GM12878 (cell line): ENCODE measurements around the gene TPPP3. TPM values are rescaled to one million over a fixed set of nuclear protein-coding genes. Genes with fewer than 3 reads are reported as not detected.

Source experiments
- ATAC-seq: fragments of 200-7000 bp; cut with Tn5 transposase; 3 replicates; pipeline ENCODE4 v1.9.1; 2020; ENCODE audit warnings: mild to moderate bottlenecking, moderate library complexity
- BruUV-seq: library from RNA; stranded (reverse); fragments of 400-500 nt; replicated peaks from 2 replicates; lab custom pipeline; 2021; lab: Mats Ljungman, UMichigan
- CTCF ChIA-PET: fragments of 300-600 bp; sonication (Branson Sonifier 250); formaldehyde crosslinking; extraction: SDS; loops from one replicate; lab custom pipeline; 2021; ENCODE audit warnings: inconsistent platforms; lab: Yijun Ruan, JAX
- POLR2A ChIA-PET: fragments of 350-600 bp; formaldehyde crosslinking; extraction: SDS; loops from one replicate; lab custom pipeline; 2021; ENCODE audit warnings: inconsistent platforms; lab: Charles Lee
- RAD21 ChIA-PET: fragments of 300-600 bp; sonication (Branson Sonifier 250); formaldehyde crosslinking; loops from one replicate; lab custom pipeline; 2023; ENCODE audit warnings: antibody characterized with exemption; ENCODE audit not compliant: unreplicated experiment; lab: Charles Lee
- SMC1A ChIA-PET: fragments of 300-600 bp; sonication (Branson Sonifier 250); formaldehyde crosslinking; loops from one replicate; lab custom pipeline; 2023; ENCODE audit not compliant: unreplicated experiment, uncharacterized antibody; lab: Charles Lee
- DNase-seq: peaks from one replicate; pipeline ENCODE4 v3.0.0-alpha.2; 2011; ENCODE audit warnings: low read depth, low spot score
- FAIRE-seq: peaks from 3 replicates; lab custom pipeline; 2011; peaks lifted over from hg19 to GRCh38; lab: Jason Lieb, UNC
- H2AFZ ChIP-seq: 2 replicates; pipeline ENCODE4 v1.6.0; 2011; ENCODE audit warnings: low read depth, low read length, control low read depth; ENCODE audit not compliant: control insufficient read depth
- H3K27ac ChIP-seq: 2 replicates; pipeline ENCODE4 v1.5.1; 2011; ENCODE audit warnings: control low read depth; ENCODE audit not compliant: control insufficient read depth, insufficient read depth
- H3K27me3 ChIP-seq, 2 experiments: replicated peaks in 1 of 2; 2 replicates each; pipeline versions ENCODE4 v1.6.0 to v1.6.1; 2011; ENCODE audit warnings: low read length in 1 of 2; ENCODE audit not compliant: control insufficient read depth in 2 of 2, insufficient read depth in 2 of 2
- H3K36me3 ChIP-seq, 2 experiments: 2 replicates each; pipeline ENCODE4 v1.5.1; 2011; ENCODE audit warnings: low read length in 1 of 2; ENCODE audit not compliant: control insufficient read depth in 2 of 2, insufficient read depth in 2 of 2
- H3K4me1 ChIP-seq: 2 replicates; pipeline ENCODE4 v1.6.1; 2011; ENCODE audit warnings: mild to moderate bottlenecking, low read length, moderate library complexity, mixed read lengths; ENCODE audit not compliant: control insufficient read depth, insufficient read depth
- H3K4me2 ChIP-seq: 2 replicates; pipeline ENCODE4 v1.6.0; 2011; ENCODE audit warnings: control low read depth; ENCODE audit not compliant: control insufficient read depth, insufficient read depth
- H3K4me3 ChIP-seq: fragments of 200-600 bp; sonication (generic); 2 replicates; pipeline ENCODE4 v1.5.1; 2016
- H3K79me2 ChIP-seq: 2 replicates; pipeline ENCODE4 v1.6.0; 2011; ENCODE audit warnings: low read length; ENCODE audit not compliant: control insufficient read depth, insufficient read depth
- H3K9ac ChIP-seq: 2 replicates; pipeline ENCODE4 v1.8.0; 2011; ENCODE audit warnings: low read length, control low read depth, mixed read lengths; ENCODE audit not compliant: control insufficient read depth, insufficient read depth
- H3K9me3 ChIP-seq: replicated peaks from 3 replicates; pipeline ENCODE4 v1.5.1; 2011; ENCODE audit warnings: mild to moderate bottlenecking, low read length; ENCODE audit not compliant: control insufficient read depth, insufficient read depth
- H4K20me1 ChIP-seq: 2 replicates; pipeline ENCODE4 v1.6.0; 2011; ENCODE audit not compliant: control insufficient read depth, insufficient read depth
- DPF2 ChIP-seq: fragments of 450-650 bp; IDR thresholded peaks from 2 replicates; pipeline ENCODE4 v1.6.1; 2017; ENCODE audit warnings: mild to moderate bottlenecking
- KAT2A ChIP-seq: conservative IDR thresholded peaks from 2 replicates; pipeline ENCODE4 v1.6.1; 2011; ENCODE audit warnings: low read depth, low read length; ENCODE audit not compliant: control insufficient read depth
- KDM1A ChIP-seq: fragments of 200-600 bp; sonication (generic); IDR thresholded peaks from 2 replicates; pipeline ENCODE4 v1.6.1; 2016; ENCODE audit warnings: borderline replicate concordance
- NR2F1 ChIP-seq: fragments of 450-650 bp; conservative IDR thresholded peaks from 2 replicates; pipeline ENCODE4 v1.6.1; 2017; ENCODE audit warnings: mild to moderate bottlenecking
- ZNF592 ChIP-seq: fragments of 450-650 bp; IDR thresholded peaks from 2 replicates; pipeline ENCODE4 v1.6.1; 2017; ENCODE audit warnings: mild to moderate bottlenecking, moderate library complexity
- WGBS: methylation state at CpG from one replicate; pipeline ENCODE4 v1.1.6; 2016; ENCODE audit warnings: low lambda C conversion rate; ENCODE audit not compliant: insufficient replicate concordance, insufficient coverage; ENCODE audit errors: missing lambda C conversion rate; 5-methylcytosine and 5-hydroxymethylcytosine counted together
- in situ Hi-C: fragments of 300-500 bp; cut with MboI; formaldehyde crosslinking; loops from 9 replicates; pipeline ENCODE4 v1.14.3; 2018; ENCODE audit warnings: mixed read lengths
- intact Hi-C: fragments of 100-400 bp; cut with micrococcal nuclease; formaldehyde crosslinking; loops from one replicate; pipeline ENCODE4 v1.14.2; 2022; ENCODE audit not compliant: unreplicated experiment
- polyA plus RNA-seq, 11 experiments: library from polyadenylated mRNA; depleted of rRNA in 4 of 11; unstranded in 6 of 11; stranded (reverse) in 5 of 11; fragments of >200 nt; fragmentation: Nextera tagmentation in 4 of 11; fragmentation: Illumina TruSeq in 1 of 11; extraction: Ambion mirVana in 4 of 11; extraction: Trizol in 1 of 11; gene quantifications; 1 replicate in 1 of 11; 2 replicates in 10 of 11; pipeline versions ENCODE4 v1.2.1 to v1.2.3, GENCODE V29; 2011 to 2016; ENCODE audit warnings: inconsistent platforms in 2 of 11, missing spikeins in 2 of 11, low read depth in 1 of 11
- total RNA-seq, 4 experiments: library from RNA; depleted of rRNA in 3 of 4; stranded (reverse); fragments of >200 nt in 3 of 4; fragmentation: Illumina TruSeq in 1 of 4; extraction: Trizol in 1 of 4; gene quantifications; 2 replicates each; pipeline versions ENCODE4 v1.2.1 to v1.2.3, GENCODE V29; 2013 to 2021

Gene TPPP3
- total and polyA plus RNA-seq, 10 of the 15 experiments (the other 5 are each of a cell fraction or from before 2014, with no cell fraction given) = 0.14 TPM; not detected in 9

- TF ChIP-seq ZNF592 = no peak
- TF ChIP-seq, all 136 proteins: peak for 0
Observed at GRCh38 chr16:67397036-67397801, 3.9 kb upstream of the TPPP3 start (continued).

- Histone ChIP-seq H3K27me3 (peaks cover 6 to 17% of the 10 kb centered on the region in 2 experiments), H3K4me3 (no peak overlapping the region), H3K4me1 (no peaks in the 10 kb centered on the region), H3K27ac (no peak overlapping the region), H3K79me2 (no peaks in the 10 kb centered on the region), H3K9me3 (no peaks in the 10 kb centered on the region), H3K9ac (no peak overlapping the region), H3K36me3 (no peaks in the 10 kb centered on the region), H4K20me1 (no peaks in the 10 kb centered on the region), H2AFZ (no peak overlapping the region), H3K4me2 (no peak overlapping the region)
- no peak for DNase-seq
- ChIA-PET SMC1A (no interaction called here), CTCF (no interaction called here), RAD21 (interaction anchor here (1.2 kb wide), 1 partner anchor 136 kb away, joined by 4 read pairs; no protein-coding TSS in a partner anchor), POLR2A (no interaction called here)
- WGBS = 52% methylated on average over 23 of the region's 31 CpGs
- TF ChIP-seq KDM1A (no peak), DPF2 (no peak), NR2F1 (0 out of 2 replicates have a peak, but pooled peaks have one; percentile 14), KAT2A (no peak)
- in situ Hi-C loops = no loop called here
- BruUV-seq = no TSS peak
- no peak for FAIRE-seq
- intact Hi-C loops = loop anchor here (5.0 kb wide), 1 partner anchor 119 kb away; the partner anchor contains the start of gene PLEKHG4
- no peak for ATAC-seq
Observed at GRCh38 chr16:67396159-67397035, 3.1 kb upstream of the TPPP3 start.
